PC-9 (cell line): ENCODE measurements around the gene CEP83. TPM values are rescaled to one million over a fixed set of nuclear protein-coding genes. Genes with fewer than 3 reads are reported as not detected.

Experiments
- BruUV-seq: library from RNA; stranded (reverse); fragments of 400-500 nt; replicated peaks from 2 replicates; lab custom pipeline; 2021; lab: Mats Ljungman, UMichigan
- CTCF ChIA-PET: fragments of 300-600 bp; sonication (Branson Sonifier 250); formaldehyde crosslinking; loops from one replicate; lab custom pipeline; 2022; ENCODE audit warnings: antibody characterized with exemption; lab: Charles Lee
- POLR2A ChIA-PET: fragments of 300-600 bp; sonication (Branson Sonifier 250); formaldehyde crosslinking; loops from one replicate; lab custom pipeline; 2022; ENCODE audit warnings: antibody characterized with exemption; ENCODE audit not compliant: unreplicated experiment; lab: Charles Lee
- DNase-seq, 2 experiments: peaks; one replicate each; pipeline versions ENCODE4 v3.0.0 to v3.0.0-alpha.2; 2015 to 2022; ENCODE audit warnings: mixed read lengths in 1 of 2
- H2AFZ ChIP-seq: fragments of 200-600 bp; sonication (generic); 2 replicates; pipeline ENCODE4 v1.8.1; 2017; ENCODE audit warnings: antibody characterized with exemption
- H3F3A ChIP-seq: fragments of 200-600 bp; sonication (generic); 2 replicates; pipeline ENCODE4 v1.8.1; 2017; ENCODE audit warnings: antibody characterized with exemption, mild to moderate bottlenecking, low read depth; ENCODE audit not compliant: insufficient read depth
- H3K27ac ChIP-seq: fragments of 200-600 bp; sonication (generic); 2 replicates; pipeline ENCODE4 v1.6.1; 2016; ENCODE audit warnings: mixed run types
- H3K27me3 ChIP-seq: fragments of 200-600 bp; sonication (generic); 2 replicates; pipeline ENCODE4 v1.6.1; 2016; ENCODE audit warnings: low read depth, mixed run types; ENCODE audit not compliant: insufficient read depth
- H3K36me3 ChIP-seq: fragments of 200-600 bp; sonication (generic); 2 replicates; pipeline ENCODE4 v1.6.1; 2016; ENCODE audit warnings: low read depth, mixed run types
- H3K4me1 ChIP-seq: fragments of 200-600 bp; sonication (generic); replicated peaks from 2 replicates; pipeline ENCODE4 v1.6.1; 2016; ENCODE audit warnings: mixed run types; ENCODE audit not compliant: insufficient read depth
- H3K4me2 ChIP-seq: fragments of 200-600 bp; sonication (generic); 2 replicates; pipeline ENCODE4 v1.6.1; 2017; ENCODE audit warnings: mixed run types
- H3K4me3 ChIP-seq: fragments of 200-600 bp; sonication (generic); 2 replicates; pipeline ENCODE4 v1.6.1; 2016; ENCODE audit warnings: mixed run types
- H3K79me2 ChIP-seq: fragments of 200-600 bp; sonication (generic); 2 replicates; pipeline ENCODE4 v1.6.1; 2017; ENCODE audit warnings: low read depth, mixed run types
- H3K9me2 ChIP-seq: fragments of 200-600 bp; sonication (generic); 2 replicates; pipeline ENCODE4 v1.8.1; 2017; ENCODE audit warnings: mild to moderate bottlenecking; ENCODE audit not compliant: insufficient read depth
- H3K9me3 ChIP-seq: fragments of 200-600 bp; sonication (generic); 2 replicates; pipeline ENCODE4 v1.8.1; 2016; ENCODE audit warnings: low read depth; ENCODE audit not compliant: insufficient read depth
- H4K20me1 ChIP-seq: fragments of 200-600 bp; sonication (generic); 2 replicates; pipeline ENCODE4 v1.8.1; 2017; ENCODE audit not compliant: insufficient read depth
- EZH2 ChIP-seq: fragments of 200-600 bp; sonication (generic); IDR thresholded peaks from 2 replicates; pipeline ENCODE4 v1.8.0; 2017; ENCODE audit warnings: antibody characterized with exemption, low read depth
- intact Hi-C: fragments of 100-400 bp; cut with micrococcal nuclease; formaldehyde crosslinking; loops from one replicate; pipeline ENCODE4 v1.10.0; 2022; ENCODE audit not compliant: unreplicated experiment
- total RNA-seq: library from RNA; stranded (reverse); gene quantifications from 2 replicates; pipeline ENCODE4 v1.2.3, GENCODE V29; 2021
- TF ChIP-seq, protein P1 (sequence below): fragments of 200-600 bp; sonication (generic); conservative IDR thresholded peaks from 2 replicates; pipeline ENCODE4 v1.6.1; 2017; ENCODE audit warnings: mixed run types, antibody characterized with exemption, mild to moderate bottlenecking, moderate library complexity

CEP83 gene
- total RNA-seq, 1 experiment from 2014 or later = 19.6 TPM

- no peak for DNase-seq
- POLR2A ChIA-PET = no interaction called here
- H3K4me3 ChIP-seq = no peak overlapping the region
- CTCF ChIA-PET = no interaction called here
- H3K27ac ChIP-seq = no peak overlapping the region
- H3K9me2 ChIP-seq = no peaks in the 10 kb centered on the region
- BruUV-seq = no TSS peak
- H3K79me2 ChIP-seq = no peaks in the 10 kb centered on the region
- no peaks in the 10 kb centered on the region; the same call in 1 of the 2 replicates for H3K9me3 ChIP-seq
- no peak overlapping the region for H3K4me2 ChIP-seq
- no peaks in the 10 kb centered on the region for H4K20me1 ChIP-seq
- H3K4me1 ChIP-seq = no peaks in the 10 kb centered on the region
- no peak overlapping the region for H2AFZ ChIP-seq
- intact Hi-C loops = no loop called here
- no peaks in the 10 kb centered on the region for H3K36me3 ChIP-seq
- H3F3A ChIP-seq = no peaks in the 10 kb centered on the region
- H3K27me3 ChIP-seq = no peaks in the 10 kb centered on the region
- no peak for TF ChIP-seq EZH2
- TF ChIP-seq, protein P1, sequence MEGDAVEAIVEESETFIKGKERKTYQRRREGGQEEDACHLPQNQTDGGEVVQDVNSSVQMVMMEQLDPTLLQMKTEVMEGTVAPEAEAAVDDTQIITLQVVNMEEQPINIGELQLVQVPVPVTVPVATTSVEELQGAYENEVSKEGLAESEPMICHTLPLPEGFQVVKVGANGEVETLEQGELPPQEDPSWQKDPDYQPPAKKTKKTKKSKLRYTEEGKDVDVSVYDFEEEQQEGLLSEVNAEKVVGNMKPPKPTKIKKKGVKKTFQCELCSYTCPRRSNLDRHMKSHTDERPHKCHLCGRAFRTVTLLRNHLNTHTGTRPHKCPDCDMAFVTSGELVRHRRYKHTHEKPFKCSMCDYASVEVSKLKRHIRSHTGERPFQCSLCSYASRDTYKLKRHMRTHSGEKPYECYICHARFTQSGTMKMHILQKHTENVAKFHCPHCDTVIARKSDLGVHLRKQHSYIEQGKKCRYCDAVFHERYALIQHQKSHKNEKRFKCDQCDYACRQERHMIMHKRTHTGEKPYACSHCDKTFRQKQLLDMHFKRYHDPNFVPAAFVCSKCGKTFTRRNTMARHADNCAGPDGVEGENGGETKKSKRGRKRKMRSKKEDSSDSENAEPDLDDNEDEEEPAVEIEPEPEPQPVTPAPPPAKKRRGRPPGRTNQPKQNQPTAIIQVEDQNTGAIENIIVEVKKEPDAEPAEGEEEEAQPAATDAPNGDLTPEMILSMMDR = no peak
These were observed 41.3 kb upstream of the CEP83 start for GRCh38 chr12:94500831-94501567.

DNA sequence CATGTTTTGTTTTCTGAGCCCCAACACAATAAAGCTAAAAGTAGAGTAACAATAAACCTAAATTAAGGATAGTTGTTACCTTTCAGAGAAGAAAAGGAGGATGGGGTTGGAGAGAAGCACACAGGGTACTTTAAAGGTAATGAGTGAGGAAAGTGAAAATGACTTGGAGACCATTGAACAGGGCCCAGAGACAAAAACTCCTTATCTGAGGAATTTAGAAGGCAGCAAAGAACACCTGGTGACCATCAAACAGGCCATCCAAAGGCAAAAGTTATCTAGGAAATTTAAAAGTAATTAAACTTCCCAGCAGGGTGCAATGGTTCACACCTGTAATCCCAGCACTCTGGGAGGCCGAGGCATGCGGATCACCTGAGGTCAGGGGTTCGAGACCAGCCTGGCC lies 39.0 kb upstream of the CEP83 start:
- H3K79me2 ChIP-seq = no peaks in the 10 kb centered on the region
- no peak overlapping the region for H3K27ac ChIP-seq
- H2AFZ ChIP-seq = no peak overlapping the region
- H3K4me3 ChIP-seq = no peak overlapping the region
- no peaks in the 10 kb centered on the region for H3K9me2 ChIP-seq
- no peaks in the 10 kb centered on the region; the same call in 1 of the 2 replicates for H3K9me3 ChIP-seq
- no peak overlapping the region for H3K4me2 ChIP-seq
- no TSS peak for BruUV-seq
- H4K20me1 ChIP-seq = no peaks in the 10 kb centered on the region
- no peaks in the 10 kb centered on the region for H3K4me1 ChIP-seq
- no peaks in the 10 kb centered on the region for H3K27me3 ChIP-seq
- intact Hi-C loops = no loop called here
- ChIA-PET POLR2A (interaction anchor here (0.6 to 0.9 kb wide), 2 partner anchors 56 to 92 kb away, joined by 3 read pairs; no protein-coding TSS in a partner anchor), CTCF (no interaction called here)
- no peaks in the 10 kb centered on the region for H3F3A ChIP-seq
- TF ChIP-seq EZH2 = no peak
- TF ChIP-seq, protein P1 = no peak
- DNase-seq = no peak
- H3K36me3 ChIP-seq = no peaks in the 10 kb centered on the region

GRCh38 chr12:94498073-94498472 lies 38.4 kb upstream of the CEP83 start:
- ChIA-PET POLR2A (interaction anchor here (0.9 kb wide), 1 partner anchor 91 kb away, joined by 3 read pairs; no protein-coding TSS in a partner anchor), CTCF (no interaction called here)
- Histone ChIP-seq H3K4me3 (no peak overlapping the region), H3K4me2 (no peak overlapping the region), H2AFZ (no peak overlapping the region), H3K27me3 (no peaks in the 10 kb centered on the region), H3K9me2 (no peaks in the 10 kb centered on the region), H3K36me3 (no peaks in the 10 kb centered on the region), H3K4me1 (no peaks in the 10 kb centered on the region), H3F3A (no peaks in the 10 kb centered on the region), H3K27ac (no peak overlapping the region), H3K79me2 (no peaks in the 10 kb centered on the region), H3K9me3 (no peaks in the 10 kb centered on the region; the same call in 1 of the 2 replicates), H4K20me1 (no peaks in the 10 kb centered on the region)
- BruUV-seq = no TSS peak
- TF ChIP-seq, protein P1 = no peak
- no peak for TF ChIP-seq EZH2
- DNase-seq = no peak
- intact Hi-C loops = no loop called here
